NCI-H2171 (cell line): Measurements from ENCODE around the gene SUSD6.

ENCODE experiments used
- DNase-seq: peaks from one replicate; lab custom pipeline; 2025; lab: John Stamatoyannopoulos, UW

Gene SUSD6

DNA sequence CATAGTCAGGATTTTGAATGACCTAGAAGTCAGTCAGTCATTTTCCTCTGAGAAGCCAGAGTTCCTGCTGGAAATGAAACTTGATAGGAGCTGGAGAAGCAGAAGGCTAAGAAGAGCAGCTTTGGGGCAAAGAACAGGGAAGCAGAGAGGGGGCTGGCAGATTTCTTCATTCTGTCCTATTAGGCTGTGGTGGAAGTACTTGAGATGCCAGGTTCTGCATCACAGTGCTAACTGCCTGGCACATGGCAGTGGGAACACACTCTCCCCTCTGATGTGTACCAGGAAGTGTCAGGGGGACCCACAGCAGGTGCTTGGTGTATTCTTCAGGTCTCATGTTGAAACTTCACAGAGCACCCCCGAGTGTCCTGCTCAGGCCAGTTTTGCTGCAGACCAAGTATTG, 61.0 kb downstream of the SUSD6 start:
- DNase-seq = no peak

DNA sequence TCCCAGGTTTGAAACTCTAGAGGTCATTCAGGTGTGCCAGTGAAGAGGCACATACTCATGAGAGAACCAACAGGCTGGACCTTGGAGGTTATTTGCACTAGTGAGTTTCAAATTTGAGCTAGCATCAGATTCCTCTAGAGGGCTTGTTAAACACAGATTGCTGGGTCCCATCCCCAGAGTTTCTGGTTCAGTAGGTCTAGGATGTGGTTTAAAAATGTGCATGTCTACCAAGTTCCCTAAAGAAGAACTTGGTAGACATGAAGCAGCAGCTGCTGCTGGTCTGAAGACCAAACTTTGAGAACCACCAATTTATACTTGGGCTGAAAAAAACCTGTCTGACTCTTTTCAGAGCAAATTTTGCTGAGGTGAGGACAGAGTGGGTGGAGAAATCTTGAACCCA, 61.7 kb downstream of the SUSD6 start:
- DNase-seq = no peak

DNA sequence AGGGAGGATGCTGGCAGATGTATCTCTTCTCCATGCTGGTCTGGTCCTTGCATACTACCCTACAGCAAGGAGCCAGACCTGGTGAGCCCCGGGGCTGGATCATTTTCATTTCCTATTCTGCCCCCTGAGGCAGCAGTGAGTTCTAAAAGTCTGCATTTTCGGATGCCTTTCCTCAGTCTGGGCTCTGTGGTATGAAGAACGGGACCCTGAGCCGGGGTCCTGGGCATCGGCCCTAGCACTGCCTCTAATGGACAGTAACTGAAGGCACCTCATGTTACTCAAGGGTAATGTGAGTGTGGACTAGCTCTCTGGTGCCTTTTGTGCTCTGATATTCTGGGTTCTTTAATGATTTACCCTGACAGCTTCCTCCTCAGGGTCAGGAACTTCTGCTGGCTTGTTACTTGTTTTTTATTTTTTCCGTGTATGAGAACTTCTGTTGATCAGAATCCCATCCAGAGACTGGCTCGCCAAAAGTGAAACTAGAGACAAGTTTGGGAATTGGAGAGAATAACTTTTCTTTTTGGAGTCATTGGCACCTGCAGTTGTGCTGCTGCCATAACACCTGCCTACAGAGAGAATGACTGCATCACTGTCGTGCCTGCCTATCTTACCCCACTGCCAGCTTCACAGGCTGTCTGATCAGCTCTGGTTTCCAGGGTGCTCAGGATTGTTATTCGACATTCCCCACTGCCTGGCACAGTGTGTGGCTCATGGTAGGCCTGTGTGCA, 62.3 kb downstream of the SUSD6 start:
- no peak for DNase-seq

DNA sequence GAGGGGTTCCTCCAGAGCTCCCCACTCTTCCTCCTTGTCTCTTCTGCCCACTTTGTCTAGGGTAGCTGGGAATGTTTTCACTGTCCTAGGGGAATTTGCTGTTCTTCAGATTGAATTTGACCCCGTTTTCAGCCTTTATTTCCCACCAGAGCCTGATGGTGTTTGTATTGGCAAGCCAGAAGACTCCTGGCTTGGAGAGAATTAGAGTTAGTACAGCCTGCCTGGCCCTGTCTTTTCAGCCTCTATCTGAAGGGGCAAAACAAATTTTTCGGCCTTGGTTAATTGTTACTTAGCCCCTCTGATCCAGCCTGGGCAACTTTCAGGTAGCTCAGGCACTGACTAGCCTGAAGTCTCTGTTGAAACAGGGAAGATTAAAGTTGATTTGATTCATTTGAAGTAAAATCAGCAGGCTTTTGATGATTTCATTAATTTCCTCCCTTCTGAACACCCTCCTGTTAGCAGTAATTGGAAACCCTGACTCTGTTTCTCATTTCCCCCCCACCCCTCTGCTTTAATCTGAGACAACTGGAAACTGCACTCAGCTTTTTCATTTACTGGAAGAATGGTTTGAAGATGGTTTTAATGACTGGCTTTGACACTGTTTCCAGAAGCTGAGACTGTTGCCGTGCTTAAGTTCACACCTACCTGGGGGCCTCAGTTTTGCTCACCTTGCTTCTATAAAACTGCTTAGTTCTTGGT, 63.3 kb downstream of the SUSD6 start:
- no peak for DNase-seq

DNA sequence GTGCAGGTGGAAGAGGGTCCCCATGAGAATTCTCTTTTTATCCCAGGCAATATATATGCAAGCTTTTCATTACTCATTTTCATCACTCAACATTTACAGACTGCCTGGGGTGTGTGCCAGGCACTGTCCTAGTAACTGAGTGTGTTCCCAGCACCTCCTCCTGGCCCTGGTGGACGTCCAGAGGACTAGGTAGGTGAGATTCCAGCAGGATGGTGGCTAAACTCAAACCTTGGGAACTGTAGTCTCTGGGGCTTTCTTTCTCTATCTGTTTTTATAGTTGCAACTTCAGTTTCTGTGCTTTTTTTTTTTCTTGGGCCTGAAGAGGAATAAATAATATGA, 63.8 kb downstream of the SUSD6 start:
- DNase-seq = no peak

DNA sequence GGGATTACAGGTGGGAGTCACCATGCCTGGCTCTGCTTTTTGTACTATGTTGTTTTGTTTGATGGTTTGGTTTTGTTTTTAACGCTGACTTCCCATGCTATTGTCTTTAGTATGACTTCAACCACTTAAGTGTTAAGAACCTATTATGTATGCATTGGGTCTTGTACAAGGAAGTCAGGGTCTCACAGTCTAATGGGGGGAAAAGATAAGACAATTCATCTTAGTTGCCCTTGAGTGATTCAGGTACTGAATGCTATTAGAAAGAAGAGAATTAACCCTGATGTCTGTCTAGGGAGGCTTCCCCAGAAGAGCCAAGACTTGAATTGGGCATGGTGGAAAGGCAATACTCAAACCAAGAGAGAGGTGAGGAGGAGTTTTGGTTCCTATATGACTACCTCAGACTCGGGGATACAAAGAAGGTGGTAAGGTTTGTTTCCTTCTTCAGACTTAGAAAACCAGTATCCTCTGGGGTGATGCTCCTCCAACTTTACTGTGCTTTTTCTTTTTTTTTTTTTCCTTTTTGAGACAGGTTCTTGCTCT, 64.6 kb downstream of the SUSD6 start:
- DNase-seq = no peak

DNA sequence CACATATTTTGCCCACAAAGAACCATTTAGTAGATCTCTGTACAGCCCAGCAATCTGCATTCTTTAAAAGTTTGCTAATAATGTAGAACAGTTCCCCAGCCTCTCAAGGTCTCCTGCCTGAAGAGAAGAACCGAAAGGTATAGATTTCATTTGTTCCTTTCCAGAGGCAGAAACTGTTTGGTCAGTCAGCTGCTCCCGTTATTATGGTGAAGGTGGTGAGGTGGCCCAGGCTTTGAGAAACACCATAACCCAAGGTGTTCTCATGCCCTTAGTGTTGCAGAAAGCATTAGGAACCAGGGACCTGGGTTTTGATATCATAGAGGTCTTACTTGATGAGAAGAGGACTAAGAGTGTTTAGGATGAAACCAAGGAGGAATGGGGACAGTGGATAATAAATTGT, 65.3 kb downstream of the SUSD6 start:
- no peak for DNase-seq

DNA sequence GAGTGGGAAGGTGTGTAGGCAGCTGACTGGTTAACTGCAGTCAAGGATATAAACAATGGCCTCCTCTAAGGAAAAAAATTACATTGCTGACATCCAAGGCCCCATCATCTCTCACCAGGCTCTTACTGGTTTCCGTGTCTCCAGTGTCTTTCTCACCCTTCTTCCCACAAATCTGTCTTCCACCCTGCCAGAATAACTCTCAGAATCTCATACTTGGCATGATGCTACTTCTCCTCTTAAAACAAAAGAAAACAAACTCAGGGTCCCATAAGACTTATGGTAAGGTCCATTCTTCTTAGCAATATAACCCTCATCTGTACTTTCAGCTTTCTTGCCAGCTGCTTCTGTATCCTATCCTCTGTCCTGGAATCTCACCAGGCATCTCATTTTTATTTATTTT, 68.9 kb downstream of the SUSD6 start:
- no peak for DNase-seq

DNA sequence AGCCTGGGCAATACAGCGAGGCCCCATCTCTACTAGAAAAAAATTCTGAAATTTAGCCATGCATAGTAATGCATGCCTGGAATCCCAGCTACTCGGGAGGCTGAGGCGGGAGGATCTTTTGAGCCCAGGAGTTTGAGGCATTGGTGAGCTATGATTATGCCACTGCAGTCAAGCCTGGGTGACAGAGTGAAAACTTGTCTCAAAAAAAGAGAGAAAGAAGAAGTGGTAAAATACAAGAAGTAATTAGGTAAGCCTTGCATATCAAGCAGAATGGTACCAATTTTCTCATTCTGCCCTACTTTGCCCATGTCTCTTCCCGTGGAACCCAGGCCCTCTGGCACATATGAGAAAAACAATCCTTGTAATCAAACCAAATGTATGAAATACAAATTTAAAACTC, 70.7 kb downstream of the SUSD6 start:
- no peak for DNase-seq

DNA sequence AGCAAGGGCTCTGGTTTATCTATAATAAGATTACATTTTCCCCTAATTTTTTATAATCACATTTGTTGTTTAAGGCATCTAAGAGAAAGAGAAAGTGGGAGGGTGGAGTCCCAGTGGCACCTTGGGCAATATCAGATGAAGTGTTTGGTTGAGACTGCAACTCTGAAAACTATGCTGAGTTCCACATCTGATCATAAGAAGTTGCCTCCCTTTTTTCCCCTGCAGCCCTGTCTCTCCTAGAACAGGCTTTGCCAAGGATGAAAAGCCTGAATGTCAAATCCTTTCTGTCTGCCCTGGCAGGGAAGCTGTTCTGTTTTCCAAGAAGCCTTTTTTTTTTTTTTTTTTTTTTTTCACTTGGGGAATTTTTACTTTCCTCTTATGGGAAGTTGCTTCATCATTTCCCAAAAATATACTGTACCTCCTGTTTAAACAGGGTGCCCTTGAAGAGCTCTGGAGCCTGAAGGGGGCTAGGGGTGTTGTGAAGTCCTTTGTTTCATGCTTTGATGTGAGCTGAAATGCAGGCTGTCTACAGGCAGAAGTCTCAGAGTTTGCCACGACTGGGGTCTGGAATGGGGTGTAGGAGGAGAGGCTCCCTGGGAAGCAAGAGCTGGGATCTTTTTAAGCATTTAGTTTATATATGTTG, 71.3 kb downstream of the SUSD6 start:
- DNase-seq = no peak

DNA sequence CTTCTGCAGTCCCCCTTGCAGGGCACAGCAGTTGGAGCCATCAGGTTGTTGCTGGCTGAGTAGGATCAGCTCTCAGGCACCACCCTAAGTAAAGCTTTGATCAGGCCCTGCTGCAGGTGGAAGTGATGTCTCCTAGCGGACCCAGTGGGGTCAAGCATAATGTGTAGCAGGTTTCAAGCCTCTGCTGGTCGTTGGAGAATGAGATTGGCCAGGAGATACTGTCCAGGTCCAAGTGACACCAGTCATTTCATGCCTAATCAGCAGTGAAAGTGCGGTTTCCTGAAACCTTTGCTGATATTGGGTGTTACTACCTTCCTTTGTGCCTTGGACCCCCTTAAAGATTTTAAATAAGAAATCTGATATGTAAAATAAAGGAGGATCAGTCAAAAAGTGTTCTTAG, 72.6 kb downstream of the SUSD6 start:
- DNase-seq = no peak

DNA sequence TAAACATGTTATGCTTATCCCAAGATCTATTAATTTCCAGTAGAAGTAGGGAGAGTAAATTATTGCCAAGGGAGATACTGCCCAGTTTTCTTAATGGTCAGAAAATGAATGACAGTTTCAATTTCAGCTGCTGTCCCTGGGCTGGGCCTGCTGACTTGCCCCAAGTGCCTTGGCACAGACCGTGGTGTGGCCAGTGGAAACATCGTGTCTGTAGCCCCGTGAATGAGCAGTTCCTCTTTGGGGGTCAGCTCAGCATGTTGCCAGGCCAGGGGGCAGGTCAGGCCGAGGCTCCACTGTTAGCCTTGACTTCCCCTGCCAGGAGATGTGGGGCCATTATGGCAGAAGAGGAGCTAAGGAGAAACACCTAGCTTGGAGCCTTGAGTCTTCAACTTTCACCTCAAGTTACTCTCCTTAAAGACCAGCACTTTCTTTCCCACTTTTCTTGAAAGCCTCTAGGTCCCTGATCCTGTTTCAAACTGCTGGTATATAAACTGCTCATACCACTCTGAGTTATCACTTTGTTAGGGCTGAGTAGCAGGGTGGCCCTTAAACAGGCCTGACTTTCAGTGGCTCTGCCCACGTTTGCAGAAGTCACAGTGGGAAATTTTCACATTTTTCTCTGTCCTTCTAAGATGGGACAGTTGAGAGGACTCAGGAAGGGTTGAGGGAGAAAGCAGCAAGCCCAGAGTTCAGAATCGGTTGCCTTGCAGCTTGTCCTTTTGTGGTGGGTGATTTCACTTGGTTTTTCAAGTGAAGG, 73.2 kb downstream of the SUSD6 start:
- DNase-seq = no peak

DNA sequence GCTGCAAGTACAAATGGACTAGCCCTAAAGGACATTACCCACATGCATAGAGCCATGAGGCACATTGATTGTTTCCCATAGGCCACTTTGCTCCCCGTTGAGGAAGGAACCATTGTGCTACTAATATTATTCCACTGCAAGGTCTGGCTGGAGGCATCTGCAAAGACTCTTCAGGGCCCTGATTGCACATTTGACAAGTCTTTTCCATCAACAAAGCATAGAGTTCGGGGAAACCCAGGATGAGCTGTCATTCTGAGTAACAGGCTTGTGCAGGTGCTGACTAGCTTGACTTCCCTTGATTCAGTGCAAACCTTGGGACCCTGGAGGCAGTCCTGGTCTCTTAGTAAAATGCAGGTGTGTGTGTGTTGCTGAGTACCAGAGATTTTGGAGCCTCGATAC, 73.8 kb downstream of the SUSD6 start:
- no peak for DNase-seq

DNA sequence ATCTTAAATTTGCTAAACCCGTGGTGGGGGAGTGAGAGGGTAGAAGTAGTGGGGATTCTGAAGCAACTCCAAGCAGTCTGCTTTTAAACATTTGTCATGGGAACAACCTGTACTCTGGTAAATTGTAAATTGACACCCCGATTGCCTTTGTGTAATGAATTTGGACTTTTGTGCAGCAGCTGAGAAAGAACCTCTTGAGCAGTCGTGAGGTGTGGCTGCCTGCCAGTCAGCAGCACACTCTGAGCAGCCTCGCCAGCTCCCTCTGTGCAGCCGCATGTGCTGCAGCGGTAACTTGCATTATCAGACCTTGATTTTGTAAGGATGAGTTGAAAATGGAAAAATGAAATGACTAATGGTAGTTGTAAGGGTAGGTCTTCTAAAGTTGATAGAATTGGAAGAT, 74.3 kb downstream of the SUSD6 start:
- DNase-seq = peak; percentile 78

DNA sequence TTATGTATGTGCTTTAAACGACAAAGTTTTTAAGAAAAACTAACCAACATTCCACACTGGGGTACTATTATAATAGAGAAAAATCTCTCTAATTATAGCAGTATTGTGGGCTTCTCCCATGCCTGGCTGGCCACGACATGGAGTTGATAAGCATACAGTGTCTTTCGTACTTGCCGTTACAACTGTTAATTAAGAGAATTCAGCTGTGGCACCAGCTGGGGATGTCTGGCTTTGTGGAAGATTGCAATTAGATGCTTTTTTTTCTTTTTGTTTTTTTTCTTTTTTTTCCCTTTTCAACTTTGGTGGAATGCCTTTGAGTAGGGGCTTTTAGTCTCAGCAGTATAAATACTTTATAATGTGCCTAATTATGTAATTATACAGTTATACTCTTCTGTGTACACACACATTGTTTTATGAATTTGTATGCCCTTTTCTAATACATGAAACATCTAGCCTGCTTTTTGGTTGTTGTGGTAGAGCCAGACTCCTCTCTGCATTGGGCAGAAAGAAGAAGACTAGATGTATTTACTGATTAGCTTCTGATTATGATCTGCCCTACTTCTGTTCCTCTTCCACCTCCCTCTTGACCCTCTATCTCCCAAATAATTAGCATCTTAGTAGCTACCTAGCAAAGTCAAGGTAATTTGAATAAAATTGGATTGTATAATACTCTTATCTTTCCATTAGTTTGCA, 76.4 kb downstream of the SUSD6 start:
- DNase-seq = peak; percentile 70

DNA sequence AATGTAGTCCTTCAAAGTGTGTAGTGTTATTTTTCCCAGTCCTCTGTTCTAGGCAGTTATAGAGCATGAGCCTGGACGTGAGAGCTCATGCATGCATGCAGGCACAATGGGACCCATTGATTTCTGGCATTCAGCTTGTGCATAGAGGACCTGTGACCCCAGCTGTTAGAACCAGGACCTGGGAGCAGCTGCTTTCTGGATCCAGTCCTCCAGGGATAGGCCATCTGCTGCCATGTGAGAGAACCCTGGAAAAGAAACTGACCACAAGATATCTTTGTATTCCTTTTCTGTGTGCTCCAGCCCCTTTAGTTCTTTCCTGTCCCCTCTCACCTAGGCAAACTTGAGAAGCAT, 76.9 kb downstream of the SUSD6 start:
- DNase-seq = no peak

DNA sequence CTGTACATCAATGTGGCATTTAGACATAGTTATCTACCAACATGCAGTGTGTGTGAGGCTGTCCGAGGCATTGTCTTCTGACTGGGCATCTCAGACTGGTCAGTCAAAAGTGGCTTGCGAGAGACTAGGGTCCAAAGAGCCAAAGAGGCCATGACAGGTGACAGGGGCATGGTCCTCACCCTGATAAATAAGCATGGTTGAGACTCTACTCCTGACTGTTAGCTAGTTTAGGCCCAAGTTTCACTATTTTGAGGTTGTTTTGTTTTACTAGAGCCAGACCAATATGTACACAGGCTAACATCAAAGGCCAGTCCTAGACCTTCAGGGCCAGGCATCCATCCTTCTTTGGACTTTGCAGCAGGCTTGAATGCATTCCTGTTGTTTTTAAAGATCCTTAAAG, 78.6 kb downstream of the SUSD6 start:
- no peak for DNase-seq

DNA sequence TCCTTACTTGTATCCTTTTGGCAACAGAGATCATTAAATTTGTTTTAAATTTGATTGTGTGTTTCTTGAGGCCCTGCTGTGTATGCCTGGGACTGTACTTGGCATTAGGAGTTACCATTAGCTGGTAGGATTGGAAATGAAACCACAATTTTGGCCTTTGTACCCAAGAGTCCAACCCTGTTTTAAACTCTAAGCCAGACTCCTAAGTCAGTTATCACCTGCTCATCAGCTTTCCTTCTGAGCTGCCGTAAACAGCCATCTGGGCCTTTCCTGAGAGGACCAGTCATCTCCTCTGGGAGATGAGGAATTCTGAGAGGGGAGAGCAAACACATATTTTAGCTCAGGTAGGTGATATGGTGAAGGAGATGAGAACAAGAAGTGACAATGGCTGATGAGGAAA, 81.2 kb downstream of the SUSD6 start:
- peak; percentile 72 for DNase-seq

DNA sequence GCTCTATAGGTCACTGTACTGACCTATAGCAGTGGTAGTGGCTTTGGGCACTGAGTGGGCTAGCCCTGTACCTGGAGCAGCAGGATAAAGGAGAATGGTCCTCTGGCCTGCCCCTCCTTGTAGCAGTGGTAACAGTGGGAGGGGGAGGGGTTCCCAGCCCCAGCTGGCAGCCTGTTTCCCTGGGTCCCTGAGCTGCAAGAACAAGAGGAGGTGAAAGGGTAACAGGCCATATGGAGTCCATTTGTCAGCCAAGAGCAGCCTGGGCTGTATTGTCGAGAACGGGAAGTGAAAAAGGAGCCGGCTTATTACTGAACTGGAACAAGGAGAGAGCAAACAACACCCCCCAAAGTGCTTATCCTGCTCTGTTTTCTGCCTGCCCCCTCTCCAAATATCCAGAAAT, 81.7 kb downstream of the SUSD6 start:
- DNase-seq = peak; percentile 90

DNA sequence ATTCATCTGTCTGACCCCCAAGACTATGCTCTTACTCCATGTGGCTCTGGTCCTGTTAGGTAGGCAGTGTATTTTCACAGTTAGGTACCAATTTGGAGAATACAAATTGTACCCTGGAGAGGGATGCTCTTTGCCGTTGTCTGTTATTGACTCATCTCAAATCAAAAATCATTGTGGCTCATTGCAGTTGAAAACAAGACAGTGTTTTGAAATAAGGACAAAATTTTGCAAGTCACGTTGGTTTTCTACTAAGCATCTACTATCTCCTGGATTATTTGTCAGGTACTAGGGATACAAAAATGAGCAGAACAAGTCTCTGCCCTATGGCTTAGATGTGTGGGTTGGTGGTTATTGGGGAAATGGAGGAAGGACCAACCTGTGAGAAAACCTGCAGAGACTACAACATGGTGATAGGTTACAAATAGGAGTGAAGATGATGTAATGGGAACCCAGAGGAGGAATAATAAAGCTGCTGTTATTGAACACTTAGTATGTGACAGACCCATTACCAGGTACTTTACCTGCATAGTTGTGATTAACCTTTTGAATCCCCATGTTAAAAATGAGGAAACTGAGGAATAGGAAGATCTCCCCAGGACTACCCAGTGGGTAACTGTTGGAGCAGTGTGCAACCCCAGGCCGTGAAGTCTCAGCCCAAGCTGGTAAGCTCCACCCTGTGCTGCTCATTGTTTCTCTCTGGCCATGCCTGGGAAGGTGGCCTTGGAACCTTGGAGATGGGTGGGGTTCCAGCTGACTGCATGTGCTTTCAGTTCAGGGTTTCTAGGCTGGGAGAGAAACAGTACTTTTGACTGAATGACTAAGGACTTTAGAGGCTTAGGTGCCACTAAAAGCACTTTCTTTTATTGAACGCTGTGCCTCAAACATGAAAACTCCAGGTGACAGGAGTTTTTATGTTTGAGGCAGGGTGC, 82.7 kb downstream of the SUSD6 start:
- DNase-seq = no peak

DNA sequence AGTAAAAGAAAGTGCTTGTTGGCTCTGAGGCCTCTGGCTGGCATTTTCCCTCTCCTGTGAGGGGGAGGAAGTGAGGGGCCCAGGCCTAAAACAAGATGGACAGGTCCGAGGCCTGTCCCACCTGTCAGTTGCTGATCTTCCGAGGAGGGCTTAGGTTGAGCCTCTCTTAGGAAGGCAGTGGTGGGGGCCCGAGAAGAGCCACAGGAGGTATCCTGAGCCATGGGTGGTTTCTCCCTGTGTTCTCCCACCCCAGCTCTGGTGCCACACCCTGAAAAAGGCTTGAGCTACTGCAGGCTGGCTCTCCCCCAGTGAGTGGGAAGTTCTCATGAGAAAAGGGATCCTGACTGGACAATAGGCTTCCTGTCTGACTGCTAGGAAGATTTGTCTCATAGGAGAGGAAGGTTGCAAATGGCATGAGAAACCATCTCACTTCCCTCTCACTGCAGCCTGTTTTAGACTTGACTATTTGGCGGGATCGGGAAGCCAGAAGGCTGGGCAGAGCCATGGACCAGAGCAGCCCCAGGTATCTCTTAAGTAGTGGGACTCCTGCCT, 83.4 kb downstream of the SUSD6 start:
- no peak for DNase-seq
